Stimulated activated CD4-positive, alpha-beta T cell treated with anti-CD3 and anti-CD28 coated beads, TNF-alpha, amount 100 ng/mL, for 1 hour (primary cell): ENCODE data around the gene ALDH1A2.
A peak's percentile ranks its signal among the peaks of the same experiment; 100 is the strongest.
"Not testable (repeated sequence)": the region's sequence is repeated elsewhere in the genome, so short reads cannot be mapped to it uniquely, and the experiment has no call there.

ENCODE experiments used
- DNase-seq, 3 donors: peaks; one replicate each; pipeline ENCODE4 v3.0.0-alpha.2; 2020; ENCODE audit warnings: low read depth in 3 of 3, low spot score in 1 of 3

ALDH1A2 gene

DNA sequence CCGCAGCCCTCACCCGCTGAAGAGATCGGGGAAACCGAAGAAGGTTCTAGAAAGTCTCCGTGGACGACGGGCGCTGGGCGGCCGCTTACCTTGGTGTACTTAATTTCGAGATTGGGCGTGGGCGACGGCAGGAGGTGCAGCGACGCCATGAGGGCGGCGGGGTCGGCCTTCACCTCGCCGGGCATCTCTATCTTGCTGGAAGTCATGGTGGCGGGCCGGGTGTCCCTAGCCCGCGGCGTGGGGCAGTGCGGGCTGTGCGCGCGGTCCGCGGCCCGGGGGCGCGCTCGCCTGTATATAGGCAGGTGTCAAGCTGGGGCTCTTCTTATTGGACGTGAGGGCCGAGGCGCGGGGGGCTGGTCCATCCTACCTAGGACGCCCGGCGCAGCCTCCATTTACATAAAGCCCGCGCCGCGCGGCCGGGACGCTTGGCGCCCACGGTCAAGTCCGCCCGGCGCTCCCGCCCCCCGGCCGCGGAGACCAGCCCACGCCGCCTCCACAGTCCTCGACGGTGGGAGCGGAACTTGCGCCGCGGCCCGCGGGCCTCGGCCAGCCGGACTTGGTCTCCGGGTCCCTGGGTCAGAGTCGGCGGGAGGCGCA lies at the start of gene ALDH1A2:
Gene ALDH1A2 (minus strand): TSS at position 267 of the 597 bp plus-strand sequence. CDS start 61 bp downstream, at position 206.
- peak in 1 of 3 donors; percentile 2 for DNase-seq

DNA sequence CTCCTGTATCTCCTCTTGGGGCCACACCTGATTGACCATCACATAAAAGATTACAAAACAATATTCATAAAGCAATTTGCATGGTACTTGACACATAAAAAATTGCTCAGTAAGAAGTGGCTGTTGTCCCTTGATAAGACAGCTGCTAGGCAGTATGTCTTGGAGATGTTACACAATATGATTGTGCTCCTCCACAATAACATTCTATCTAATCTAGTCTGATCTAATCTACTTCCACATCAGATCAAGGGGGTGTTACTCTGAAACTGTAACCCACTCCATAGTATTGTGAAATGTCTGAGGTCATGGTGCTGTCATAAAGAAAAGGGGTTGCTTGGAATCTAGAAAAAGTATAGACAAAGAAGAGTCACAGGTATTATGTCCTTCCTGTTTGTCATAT lies 49.3 kb upstream of the ALDH1A2 start:
- no peak for DNase-seq

DNA sequence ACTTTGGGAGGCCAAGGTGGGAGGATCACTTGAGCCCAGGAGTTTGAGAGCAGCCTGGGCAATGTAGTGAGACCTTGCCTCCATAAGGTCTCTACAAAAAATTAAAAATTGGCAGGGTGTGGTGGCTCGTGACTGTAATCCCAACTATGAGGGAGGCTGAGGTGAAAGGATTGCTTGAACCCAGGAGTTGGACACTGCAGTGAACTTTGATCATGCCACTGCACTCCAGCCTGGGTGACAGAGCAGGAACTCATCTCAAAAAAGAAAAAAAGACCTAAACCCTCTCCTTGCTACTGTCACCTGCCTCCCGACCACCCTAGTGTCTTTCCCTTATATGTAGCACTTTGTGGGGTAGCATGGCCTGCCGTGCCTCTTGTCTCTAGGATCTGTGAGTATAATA lies 48.9 kb upstream of the ALDH1A2 start:
- no peak for DNase-seq

DNA sequence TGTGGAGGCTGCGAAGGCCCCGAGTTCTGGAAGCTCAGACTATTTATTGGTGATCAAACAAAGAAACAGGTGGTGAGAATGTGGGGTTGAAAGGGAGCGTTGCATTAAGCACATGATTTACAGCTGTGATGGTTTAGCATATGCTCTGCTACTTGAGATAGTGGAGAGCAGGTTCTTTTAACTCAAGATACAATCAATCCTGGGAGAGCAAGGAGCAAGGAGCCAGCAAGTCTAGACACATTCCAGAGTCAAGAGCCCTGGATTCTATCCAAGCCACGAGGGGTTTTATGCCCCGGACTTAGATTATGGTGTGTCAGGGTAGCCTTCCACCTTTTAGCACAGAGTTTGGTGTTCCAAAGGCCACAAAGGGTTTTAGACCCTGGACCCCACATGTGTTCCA lies 47.8 kb upstream of the ALDH1A2 start:
- DNase-seq, result not testable (repeated sequence)

DNA sequence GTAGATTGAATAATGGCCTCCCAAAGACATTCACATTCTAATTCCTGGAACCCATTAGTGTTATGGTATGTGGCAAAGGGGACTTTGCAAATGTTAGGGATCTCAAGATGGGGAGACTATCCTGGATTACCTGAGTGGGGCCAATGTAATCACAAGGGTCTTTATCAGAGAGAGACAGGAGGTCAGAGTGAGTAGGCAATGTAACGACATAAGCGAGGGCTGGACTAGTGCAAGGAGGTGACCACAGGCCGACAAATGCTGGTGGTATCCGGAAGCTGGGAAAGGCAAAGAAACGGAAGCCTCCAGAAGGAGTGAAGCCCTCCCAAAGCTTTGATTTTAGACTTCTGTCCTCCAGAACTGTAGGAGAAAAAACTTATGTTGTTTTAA lies 46.2 kb upstream of the ALDH1A2 start:
- DNase-seq, result no peak

DNA sequence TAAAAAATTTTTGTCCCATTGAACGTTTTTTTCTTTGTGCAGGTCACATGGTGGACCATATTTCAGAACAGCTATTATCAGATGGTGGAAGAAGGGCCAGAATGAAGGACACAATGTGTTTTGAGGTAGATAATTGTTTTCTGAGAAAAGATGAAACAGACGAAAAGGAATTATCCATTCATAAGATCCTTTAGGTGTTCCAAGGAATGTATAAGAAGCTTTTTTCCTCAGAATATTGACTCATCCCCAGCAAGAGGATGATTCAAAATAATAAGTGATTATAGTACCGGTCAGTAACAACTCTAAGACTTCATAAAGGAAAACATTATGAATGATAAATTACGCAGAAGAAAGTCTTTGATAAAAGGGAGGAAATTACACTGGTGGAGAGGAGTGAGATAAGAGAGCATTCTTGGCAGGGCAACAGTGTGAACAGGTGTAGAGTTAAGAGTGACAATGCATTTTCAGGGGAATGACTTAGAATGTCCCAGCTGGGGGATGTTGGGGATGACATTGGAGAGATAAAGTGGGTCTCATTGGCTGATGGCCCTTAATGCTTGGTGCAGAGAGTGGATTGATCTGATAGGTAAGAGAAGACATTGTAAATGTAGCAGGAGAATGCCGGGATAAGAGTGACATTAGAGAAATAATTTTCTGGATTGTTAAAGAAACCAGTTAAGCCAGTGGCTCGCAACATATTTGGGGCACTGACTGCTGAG lies 45.6 kb upstream of the ALDH1A2 start:
- DNase-seq, result no peak

DNA sequence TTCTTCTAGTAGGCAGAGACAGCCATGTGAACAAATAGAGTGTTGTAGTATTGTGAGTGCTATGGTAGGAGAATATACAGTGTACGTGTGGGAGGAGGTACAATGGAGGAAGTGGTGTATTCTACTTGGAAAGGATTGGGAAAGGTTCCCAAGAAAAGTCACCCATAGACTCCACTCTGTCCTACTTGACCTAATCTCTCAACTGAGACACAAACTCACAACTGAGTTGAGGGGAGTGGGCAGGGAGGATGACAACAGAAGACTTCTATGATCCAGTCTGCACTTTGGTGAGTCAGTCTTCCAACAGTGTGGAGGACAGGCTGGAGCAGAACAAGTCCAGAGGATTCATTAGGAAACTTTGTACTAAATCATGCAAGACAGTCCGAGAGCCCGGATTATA lies 43.9 kb upstream of the ALDH1A2 start:
- DNase-seq, result no peak

DNA sequence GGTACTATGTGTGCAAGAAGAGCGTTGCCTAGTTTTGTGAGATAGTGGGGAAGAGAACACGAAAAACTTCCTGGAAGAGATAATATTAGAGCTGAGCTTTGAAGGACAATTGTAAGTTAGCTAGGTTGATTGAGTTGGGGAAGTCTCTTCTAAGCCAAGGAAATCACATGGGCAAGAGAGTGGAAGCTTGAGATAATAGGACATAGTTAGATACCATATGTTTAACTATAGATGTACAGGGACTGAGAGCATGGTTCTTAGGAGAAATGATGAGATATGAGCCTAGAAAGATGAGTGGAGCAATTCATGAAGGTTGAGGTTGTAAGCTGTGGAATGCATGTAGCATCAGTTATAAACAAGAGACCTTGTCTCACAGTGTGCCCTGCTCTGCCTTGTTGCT lies 42.6 kb upstream of the ALDH1A2 start:
- DNase-seq, result no peak

DNA sequence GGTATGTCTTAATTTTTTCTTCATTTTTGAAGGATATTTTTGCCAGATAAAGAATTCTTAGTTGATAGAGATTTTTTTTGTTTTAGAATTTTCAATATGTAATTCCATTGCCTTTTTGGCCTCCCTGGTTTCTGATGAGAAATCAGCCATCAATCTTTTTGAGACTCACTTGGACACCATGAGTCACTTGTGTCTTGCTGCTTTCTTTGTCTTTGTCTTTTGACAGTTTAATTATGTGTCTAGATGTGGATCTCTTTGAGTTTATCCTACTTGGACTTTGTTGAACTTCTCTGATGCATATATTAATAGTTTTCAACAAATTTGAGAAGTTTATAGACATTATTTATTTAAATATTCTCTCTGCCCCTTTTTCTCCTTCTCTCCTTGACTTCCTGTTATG lies 38.0 kb upstream of the ALDH1A2 start:
- no peak for DNase-seq

DNA sequence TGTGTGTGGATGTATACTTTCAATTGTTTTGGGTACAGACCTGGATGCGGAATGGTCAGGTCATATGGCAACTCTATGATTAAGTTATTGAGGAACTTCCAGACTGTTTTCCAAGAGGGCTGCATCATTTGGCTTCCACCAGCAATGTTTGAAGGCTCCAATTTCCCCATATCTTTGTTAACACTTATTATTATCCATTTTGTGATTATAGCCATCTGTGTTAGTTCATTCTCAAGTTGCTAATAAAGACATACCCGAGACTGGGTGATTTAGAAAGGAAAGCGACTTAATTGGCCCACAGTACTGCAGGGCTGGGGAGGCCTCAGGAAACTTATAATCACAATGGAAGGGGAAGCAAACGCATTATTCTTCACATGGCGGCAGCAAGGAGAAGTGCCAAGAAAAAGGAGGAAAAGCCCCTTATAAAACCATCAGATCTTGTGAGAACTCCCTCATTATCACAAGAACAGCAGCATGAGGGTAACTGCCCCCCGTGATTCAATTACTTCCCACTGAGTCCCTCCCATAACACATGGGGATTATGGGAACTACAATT lies 31.1 kb upstream of the ALDH1A2 start:
- DNase-seq, result no peak

DNA sequence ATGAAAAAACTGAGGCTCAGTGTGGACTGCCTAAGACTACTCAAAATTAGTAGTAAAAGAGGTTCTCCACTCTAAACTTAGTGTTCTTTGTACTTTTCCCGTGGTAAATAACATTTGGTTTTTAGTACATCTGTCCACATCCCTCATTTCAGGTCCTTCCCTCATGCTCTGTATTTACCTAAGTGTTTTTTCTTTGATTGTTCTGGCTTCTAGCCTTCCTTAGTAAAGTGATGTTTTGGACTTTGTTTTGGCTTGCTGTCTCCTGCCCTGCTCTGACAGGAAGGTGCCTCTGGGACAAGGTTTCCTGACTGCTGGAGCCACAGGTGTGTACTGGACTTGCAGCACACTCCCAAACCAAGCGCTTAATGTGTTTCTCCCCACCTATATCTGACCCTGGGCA lies 29.9 kb upstream of the ALDH1A2 start:
- no peak for DNase-seq

DNA sequence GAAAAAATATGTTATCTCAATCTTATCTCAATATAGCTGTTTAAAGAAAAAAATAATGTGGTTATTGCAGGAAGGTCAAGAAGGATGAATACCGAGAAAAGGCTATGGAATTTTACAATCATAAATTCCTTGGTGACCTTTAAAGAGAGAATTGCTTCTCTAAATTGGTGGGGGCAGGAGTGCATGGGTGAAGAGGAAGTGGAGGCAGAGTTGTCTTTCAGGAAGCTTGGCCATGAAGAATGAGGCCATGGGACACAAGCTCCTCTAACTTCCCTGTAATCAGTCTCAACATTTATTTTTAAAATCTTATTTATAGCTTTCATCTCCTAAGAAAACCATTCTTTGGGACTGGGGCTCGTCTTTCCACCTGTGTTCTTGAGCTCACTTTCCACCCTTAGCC lies 22.4 kb upstream of the ALDH1A2 start:
- no peak for DNase-seq

DNA sequence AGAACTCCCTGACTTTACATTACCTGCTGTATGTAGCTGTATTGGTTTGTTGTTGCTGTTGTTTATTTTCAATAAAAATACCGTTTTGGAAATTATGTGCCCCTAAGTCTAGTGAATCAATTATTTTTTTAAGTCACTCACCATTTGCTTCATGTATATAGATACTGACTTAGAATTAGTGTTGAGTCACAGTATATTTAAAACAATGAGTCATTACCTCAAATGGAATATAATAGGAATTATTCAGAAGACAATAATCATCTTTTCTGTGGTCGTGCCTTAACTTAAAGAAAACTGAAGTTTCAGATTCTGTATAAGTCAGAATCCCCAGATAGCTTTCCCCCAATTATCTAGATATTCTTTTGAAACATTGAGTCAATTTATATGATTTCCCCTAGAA lies 21.0 kb upstream of the ALDH1A2 start:
- no peak for DNase-seq

DNA sequence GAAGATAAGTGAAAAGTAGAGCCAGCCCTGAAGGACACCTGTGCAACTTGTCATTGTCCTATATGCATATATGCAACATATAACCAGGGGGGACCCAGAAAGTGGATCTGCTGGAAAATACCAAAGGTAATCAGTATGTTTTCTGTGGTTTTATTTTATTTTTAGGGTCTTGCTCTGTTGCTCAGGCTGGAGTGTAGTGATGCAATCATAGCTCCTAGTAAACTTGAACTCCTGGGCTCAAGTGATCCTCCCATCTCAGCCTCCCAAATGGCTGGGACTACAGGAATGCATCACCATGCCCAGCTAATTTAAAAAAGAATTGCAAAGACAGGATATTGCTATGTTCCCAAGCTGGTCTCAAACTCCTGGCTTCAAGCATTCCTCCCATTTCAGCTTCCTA lies 18.0 kb upstream of the ALDH1A2 start:
- DNase-seq, result no peak

DNA sequence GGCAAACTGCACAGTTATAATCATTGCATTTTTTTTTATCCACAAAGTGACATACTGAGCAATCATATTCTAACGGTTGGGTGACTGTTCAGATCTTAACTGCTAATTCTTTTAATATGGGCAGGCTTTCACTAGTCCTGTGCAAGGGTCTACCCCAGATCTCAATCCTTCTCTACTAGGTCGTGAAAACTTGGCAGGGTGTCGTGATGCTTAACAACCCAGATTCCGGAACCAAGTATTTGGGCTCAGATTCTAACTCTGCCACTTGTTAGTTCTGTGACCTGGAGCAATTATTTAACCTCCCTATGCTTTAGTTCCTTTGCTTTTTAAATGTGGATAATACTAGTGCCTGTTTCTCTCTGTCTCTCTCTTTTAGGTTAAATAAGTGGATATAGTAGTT lies 16.4 kb upstream of the ALDH1A2 start:
- no peak for DNase-seq

DNA sequence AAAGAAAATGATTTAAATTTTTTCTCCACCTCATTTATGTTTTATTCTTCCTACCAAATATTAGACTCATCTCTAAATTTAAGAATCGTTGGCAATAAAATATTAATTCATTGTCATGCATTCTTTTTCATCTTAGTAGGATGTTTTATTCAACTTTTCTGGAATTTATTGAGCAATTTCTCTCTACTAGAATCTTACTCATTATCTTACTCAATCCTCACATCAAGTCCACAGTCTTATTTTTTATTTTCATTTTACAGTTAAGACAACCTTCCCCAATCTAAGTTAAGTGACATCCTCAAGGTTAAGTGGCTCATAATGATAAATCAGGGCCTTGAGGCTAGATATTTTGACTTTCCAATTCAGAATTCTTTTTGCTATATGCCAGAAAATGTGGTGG lies 15.9 kb upstream of the ALDH1A2 start:
- no peak for DNase-seq

DNA sequence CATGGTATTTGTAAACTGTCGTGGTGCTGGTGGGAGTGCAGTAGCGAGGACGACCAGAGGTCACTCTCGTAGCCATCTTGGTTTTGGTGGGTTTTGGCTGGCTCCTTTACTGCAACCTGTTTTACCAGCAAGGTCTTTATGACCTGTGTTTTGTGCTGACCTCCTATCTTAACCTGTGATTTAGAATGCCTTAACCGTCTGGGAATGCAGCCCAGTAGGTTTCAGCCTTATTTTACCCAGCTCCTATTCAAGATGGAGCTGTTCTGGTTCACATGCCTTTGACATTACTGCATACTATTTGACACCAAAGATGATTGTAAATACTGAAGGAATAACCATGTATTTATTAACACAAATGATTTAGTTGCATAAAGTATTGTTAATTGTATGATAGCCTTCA lies 15.4 kb upstream of the ALDH1A2 start:
- not testable (repeated sequence) for DNase-seq

DNA sequence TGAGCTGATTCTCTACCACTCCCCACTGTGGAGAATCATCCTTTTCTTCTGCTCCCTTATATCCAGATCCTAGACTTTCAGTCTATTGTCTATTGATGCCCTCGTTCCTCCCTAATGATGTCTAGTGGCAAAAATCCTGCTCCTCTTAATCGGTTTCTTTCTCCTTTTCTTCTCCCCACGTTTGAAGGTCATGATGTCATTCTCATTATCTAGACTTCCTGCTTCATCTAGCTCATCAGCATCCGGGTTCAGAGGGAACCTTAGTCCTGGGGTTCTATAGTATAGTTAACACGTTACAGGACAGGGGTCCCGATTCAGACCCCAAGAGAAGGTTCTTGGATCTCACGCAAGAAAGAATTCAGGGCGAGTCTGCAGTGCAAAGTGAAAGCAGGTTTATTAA lies 14.9 kb upstream of the ALDH1A2 start:
- DNase-seq, result no peak

DNA sequence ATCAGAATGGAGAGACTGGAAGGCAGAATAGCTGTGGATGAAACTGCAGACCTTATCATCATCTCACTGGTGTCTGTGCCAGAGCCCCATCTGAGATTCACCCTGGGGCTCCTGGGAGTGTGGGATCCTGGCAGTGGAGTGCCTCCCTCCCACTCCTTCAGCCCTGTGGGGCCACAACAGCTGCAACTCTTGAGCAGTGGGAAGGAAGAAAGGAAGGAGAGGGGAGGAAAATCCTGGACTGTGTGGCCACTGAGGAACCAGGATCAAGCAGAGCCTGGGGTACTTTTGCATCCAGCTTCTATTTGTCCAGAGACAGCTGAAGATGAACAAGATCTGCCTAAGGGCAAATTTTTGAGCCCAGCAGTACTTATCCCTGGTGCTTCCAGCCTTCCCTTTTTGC lies 13.1 kb upstream of the ALDH1A2 start:
- no peak for DNase-seq

DNA sequence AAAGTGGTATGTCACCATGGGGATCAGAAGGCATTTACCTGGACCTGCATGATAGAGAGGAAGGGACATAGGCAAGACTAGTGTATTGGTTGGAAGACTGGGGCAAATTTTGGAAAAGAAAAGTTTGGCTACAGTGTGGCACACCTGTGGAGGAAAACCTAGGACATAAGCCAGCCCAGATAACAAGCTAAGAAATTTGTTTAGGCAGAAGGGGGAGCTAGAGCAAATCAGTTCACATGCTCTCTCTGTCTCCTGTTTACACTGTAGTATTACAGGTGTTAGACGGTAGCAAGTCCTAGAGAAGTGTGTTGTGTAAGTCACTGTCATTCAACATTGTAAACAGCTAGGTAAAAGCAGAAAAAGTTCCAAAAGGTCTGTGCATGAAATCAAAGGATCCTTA lies 11.9 kb upstream of the ALDH1A2 start:
- DNase-seq, result no peak

DNA sequence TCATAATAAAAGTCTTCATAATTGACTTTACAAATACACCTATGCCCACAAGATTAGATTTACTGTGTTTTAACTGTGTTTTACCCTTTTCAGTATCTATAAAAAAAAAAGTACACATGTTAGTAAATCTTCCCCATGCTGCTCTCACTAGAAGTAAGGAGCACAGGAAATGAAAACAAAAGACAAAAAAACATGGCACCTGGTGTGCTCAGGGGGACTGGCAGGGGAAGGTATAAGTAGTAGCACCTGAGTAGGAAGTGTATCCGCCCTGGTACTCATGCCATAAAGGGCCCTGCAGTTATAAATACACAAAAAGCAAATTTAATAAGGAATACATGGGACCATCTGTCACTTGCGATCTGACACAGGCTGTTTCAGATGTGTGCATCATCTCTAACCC lies 8.9 kb upstream of the ALDH1A2 start:
- DNase-seq, result no peak

DNA sequence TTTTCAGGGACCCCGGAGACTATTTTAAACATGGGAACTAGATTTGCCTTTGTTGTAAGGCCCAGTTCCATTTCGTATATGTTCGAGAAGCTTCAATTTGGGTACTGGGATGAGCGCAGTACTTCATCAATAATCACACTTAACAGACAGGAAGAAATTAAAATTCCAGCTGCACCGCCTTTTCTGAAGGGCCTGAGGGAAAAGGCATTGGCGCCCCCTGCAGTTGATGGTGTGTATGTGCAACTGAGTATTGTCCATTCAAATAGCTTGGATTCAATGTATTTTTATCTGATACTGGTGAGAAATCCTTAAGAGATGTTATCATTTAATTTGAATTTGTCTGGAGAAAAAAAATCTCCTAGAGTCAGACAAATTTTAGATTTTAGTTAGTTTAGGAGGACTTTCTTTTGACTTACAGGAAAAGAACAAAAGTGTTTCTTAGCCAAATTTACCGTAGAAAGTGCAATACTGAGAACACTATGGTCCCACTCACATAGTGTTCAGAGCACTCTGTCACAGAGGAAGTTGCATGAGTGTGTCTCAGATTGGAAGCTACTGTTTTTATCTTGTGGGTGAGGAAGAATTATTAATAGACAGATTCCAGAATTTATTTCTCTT lies 5.4 kb upstream of the ALDH1A2 start:
- DNase-seq, result peak in 1 of 3 donors; percentile 29
